GM21825 (cell line): ENCODE data around the gene CHAD.
"Not testable (repeated sequence)": the region's sequence is repeated elsewhere in the genome, so short reads cannot be mapped to it uniquely, and the experiment has no call there.

ENCODE experiments used
- ATAC-seq: cut with Tn5 transposase; IDR thresholded peaks from one replicate; pipeline ENCODE4 v1.9.1; 2021; ENCODE audit warnings: mild to moderate bottlenecking, moderate library complexity; ENCODE audit not compliant: unreplicated experiment

Gene CHAD

DNA sequence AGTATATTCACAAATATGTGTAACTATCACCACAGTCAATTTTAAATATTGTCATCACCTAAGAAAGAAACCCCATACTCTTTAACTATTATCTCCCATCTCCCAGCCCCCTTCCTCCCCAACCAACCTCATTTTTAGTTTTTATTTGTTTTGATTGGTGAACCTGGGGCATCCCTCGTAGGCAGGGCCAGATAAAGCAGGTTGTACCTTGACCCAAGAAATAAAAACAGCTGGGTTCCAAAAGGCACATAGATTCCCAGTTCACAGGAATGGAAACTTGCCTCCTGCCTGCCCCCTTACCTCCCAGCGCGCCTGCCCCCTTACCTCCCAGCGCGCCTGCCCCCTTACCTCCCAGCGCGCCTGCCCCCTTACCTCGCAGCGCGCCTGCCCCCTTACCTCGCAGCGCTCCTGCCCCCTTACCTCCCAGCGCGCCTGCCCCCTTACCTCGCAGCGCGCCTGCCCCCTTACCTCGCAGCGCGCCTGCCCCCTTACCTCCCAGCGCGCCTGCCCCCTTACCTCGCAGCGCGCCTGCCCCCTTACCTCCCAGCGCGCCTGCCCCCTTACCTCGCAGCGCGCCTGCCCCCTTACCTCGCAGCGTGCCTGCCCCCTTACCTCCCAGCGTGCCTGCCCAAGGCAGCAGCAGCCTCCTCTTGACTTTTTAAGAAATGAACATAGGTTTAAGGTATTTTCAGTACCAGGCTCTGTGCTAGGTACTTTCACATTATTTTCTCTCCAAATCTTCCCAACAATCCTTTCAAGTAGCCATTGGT, 7.3 kb upstream of the CHAD start:
- not testable (repeated sequence) for ATAC-seq

DNA sequence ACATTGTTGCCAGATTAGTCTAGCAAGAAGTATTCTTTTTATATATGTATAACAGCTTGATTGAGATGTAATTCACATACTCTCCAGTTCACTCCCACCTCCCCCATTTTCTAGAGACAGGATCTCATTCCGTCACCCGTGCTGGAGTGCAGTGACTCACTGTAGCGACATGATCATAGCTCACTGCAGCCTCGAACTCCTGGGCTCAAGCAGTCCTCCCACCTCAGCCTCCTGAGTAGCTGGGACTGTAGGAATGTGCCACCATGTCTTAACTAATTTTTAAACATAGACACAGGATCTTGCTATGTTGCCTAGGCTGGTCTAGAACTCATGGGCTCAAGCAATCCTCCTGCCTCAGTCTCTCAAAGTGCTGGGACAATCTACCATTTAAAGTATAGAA, 6.7 kb upstream of the CHAD start:
- no peak for ATAC-seq

DNA sequence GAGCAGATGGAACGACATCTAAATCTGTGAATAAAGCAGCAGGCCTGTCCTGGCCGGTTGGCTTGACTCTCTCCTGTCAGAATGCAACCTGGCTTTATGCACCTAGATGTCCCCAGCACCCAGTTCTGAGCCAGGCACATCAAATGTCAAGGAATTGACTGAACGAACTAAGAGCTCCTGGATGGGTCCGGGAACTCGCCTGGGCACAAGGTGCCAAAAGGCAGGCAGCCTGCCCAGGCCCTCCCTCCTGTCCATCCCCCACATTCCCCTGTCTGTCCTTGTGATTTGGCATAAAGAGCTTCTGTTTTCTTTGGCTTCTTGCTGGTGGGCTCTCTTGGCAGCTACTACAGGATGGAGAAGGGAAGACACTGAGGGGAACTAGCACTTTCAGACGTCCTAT, 5.8 kb upstream of the CHAD start:
- ATAC-seq = no peak

DNA sequence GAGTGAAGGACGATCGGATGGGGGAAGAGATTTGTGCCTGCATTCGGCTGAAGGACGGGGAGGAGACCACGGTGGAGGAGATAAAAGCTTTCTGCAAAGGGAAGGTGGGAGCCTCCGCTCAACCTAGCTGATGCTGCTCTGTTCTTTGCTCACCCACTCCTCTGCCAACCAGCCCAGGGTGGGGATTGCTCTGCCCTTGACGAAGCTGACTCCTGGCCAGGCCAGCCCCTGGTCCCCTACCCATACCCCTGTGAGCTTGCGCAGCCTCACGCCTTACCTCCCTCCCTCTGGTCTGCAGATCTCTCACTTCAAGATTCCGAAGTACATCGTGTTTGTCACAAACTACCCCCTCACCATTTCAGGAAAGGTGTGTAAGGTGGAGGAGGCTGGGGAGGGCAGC, 5.2 kb upstream of the CHAD start:
- no peak for ATAC-seq

DNA sequence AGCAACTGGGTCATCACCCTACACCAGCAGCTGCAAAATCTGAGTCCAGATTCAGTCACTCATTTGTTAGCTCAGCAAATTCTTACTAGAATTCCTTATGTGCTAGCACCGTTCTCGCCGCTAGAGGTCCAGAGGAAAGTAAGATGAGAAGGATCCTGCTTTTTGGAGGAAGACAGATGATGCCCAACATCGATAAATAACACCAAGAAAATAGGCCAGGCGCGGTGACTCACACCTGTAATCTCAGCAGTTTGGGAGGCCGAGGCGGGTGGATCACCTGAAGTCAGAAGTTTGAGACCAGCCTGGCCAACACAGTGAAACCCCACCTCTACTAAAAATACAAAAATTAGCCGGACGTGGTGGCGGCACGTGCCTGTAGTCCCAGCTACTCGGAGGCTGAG, 4.1 kb upstream of the CHAD start:
- ATAC-seq = not testable (repeated sequence)

DNA sequence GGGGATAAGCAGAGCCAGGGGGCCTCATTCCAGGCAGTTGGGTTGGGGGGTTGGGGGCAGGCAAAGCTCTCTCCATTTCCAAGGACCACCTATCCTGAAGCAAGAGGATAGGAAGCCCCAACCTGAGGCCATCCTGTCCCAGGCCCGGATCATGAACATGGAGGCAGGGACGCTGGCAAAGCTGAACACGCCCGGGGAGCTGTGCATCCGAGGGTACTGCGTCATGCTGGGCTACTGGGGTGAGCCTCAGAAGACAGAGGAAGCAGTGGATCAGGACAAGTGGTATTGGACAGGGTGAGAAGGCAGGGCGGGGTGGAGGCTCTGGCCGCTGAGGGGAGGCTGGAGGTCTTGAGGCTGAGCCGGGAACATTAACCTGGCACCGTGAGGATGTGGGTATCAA, 3.6 kb upstream of the CHAD start:
- ATAC-seq = no peak

DNA sequence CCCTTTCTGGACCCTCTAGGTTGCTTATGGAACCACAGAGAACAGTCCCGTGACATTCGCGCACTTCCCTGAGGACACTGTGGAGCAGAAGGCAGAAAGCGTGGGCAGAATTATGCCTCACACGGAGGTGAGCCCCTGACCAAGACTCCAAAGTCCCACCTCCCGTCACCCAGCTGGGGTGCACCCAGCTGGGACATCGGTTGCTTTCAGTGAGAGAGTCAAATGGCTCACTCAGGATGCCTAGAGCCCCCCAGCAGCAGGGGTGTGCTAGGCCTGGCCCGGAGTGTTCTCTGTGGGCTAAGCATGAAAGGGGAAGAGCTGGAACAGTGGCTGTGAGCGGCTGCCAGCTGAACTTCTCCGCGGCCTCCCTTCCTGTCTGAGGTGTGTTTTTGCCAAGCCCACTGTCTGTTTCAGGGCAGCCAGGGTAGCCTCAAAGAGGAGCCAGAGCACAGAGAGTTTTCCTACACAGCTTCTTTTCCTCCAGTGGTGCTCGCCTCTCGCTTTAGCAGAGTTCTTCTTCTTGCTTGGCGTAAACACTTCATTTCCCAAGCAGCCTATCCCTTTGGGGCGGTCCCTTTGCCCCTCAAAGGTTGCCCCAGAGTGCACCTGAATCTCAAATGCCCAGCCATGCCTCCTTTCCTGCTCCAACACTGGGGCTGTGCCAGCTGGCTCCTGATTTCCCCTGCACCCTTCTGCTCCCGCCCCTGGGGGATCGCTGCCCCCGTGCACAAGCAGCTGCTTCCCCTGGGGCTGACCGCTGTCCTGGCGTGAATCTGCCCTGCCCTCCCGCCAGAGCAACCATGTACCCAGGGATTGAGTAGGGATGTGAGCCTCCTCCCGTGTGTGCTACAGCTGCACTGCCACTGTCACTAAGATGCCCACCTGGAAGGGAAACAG, 2.6 kb upstream of the CHAD start:
- no peak for ATAC-seq

DNA sequence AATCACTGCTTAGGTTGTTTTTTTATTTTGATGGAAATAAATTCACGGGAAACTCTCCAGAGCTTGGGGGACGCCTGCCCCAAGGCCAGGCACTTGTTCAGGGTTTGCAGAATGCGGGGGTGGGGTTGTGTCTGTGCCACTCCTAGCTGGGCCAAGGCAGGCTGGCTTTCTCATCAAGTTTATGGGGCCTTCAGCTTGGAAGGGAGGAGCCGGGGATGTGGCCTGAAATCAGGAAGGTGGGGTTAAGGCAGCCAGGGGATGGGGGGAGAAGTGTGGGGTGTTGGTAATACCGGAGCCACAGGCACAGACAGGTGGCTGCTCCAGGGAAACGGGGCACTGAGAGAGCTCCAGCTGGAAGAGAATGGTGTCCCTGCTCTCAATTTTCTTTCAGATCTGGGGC, 1.7 kb upstream of the CHAD start:
- no peak for ATAC-seq

DNA sequence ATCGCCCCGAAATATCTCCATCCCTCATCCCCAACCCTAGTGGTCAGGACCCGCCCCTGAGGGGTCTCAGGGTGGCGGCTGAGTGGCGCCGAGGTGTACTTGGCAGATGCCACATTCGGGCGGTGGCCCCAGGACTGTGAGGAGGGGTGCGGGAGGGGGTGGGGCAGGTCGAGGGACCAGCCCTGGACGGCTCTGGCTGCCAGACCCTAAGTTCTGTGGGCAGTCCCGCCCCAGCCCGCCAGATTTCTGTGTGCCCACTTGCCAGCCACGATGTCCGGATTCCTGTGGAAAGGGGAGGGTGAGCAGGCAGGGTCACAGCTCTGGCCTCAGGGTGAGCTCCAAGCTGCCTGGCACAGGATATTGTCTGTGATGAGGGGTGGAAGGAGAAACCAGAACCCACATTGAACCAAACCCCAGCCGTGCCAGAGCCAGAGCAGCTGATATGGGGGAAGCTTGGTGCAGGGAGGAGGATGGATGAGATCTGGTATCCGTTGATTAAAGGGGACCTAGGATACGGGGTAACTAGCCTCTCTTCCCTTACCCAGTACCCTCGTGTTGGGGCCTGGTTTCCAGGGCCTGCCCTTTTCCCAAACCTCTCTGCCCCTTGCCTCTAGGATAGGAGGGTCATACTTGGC, 1.1 kb upstream of the CHAD start:
- no peak for ATAC-seq

DNA sequence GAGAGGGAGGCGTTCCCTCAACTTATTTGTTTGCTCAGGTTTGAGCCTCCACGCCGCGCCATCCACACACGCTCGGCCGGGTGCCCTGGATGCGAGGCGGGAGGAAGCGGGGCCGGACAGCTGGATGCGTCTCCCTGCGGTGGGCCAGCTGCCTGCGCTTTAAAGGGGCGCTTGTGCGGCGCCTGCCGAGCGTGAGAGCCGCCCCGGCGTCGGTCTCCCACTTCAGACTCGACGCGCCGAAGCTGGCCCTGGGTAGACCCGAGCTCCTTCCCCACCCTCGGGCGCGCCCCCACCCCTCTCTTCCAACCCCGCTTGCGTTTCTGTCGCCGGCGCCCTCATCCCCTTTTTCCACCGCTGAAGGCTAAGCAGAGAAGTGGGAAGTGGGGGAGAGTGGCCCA, 527 bp upstream of the CHAD start:
- no peak for ATAC-seq

DNA sequence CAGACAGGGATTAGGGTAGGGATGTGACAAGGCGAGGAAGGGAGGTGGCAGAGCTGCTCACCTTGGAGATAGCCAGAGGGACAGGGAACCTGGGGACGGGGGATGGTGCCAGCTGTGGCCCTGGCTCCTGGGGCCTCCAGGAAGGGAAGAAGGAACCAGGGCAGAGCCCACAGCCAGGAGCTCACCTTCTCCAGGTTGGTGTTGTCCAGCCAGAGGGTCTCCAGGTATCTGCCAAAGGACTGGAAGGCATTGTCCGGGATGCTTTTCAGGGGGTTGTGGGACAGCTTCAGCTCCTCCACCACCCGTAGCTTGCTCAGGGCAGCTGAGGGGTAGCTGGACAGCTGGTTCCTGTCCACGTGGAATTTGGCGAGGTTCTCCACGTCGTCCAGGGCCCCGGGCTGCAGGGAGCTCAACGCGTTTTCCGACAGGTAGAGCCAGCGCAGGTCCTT, 801 bp downstream of the CHAD start:
- ATAC-seq = no peak

DNA sequence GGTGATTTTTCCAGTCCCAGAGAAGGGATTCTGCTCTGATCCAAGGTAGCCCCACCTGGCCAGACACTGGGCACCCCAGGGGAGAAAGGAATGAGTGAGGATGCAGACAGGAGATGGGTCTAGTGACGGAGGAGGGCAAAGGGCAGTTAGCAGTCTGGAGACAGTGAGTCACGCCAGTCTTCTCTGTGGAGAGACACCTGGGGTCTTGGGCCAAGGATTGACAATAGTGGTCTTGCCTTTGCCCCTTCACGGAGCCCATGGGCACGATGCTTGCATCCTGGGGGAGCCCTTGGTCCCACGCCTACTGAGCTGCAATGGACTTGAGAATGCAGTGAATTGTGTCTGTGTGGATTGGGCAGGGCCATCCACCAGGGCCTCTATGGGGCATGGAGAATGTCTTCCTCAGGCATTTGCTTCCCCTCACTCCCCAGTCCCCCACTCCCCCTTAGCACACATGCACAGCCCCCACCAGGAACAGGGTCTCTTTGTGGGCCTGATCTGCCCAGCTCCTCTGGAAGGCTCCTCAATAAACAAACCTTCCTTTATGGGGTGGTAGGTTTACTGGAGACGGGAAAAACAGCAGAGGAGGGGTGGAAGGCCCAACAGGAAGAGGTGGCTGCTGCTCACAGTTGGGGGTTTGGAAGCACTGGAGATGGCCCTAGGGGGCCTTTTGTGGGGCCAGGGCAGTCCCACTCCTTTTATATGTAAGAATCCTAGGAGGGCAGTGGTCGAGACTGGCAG, 1.4 kb downstream of the CHAD start:
- ATAC-seq = no peak

DNA sequence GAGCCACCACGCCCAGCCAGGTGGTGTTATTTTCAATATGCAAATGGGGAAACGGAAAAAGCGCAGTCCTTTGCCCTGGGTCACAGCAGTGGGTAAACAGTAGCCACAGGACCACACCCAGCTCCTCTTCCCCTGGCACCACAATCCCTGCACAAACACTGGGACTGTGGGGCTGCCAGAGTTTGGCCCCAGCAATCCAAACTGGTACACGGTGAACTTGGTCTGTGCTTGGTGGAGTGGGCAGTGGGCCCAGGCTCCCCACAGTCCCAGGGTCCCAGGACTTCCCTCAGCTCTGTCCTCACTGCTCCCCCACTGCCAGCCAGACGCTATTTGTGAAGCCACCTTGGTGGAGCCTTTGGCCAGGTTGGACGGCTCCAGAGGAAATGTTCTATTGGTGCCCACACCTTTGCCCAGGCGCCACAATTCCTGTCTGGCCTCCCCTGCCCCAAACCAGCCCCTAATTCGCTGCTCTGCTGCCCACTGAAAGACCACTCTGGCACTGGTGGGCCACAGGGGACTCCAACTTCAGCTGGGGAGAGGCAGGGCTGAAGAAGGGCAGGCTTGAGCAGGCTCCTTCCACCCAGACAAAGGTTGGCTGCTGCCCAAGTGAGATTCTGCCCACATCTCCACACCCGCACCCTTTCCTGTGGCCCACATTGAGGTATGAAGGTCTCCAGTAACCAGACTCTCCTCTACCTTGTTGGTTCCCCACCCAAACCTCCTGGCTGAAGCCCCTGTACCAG, 2.1 kb downstream of the CHAD start:
- ATAC-seq = no peak

DNA sequence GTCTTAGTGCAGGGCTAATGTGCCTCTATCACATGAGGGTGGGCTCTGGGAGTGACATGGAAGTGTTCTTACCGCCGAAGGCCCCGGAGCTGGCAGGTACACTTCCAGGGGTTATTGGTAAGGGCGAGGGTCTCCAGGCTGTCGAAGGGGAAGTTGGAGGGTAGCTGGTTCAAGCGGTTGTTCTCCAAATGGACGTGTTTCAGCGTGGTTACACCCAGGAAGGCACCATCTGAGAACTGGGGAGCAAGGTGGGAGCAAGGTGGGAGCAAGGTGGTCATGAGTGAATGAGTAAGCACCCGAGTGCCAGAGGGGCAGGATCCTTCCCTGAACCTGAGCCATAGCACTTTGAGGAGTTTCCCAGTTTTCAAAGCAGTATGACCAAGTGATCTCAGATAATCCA, 3.0 kb downstream of the CHAD start:
- ATAC-seq = no peak

DNA sequence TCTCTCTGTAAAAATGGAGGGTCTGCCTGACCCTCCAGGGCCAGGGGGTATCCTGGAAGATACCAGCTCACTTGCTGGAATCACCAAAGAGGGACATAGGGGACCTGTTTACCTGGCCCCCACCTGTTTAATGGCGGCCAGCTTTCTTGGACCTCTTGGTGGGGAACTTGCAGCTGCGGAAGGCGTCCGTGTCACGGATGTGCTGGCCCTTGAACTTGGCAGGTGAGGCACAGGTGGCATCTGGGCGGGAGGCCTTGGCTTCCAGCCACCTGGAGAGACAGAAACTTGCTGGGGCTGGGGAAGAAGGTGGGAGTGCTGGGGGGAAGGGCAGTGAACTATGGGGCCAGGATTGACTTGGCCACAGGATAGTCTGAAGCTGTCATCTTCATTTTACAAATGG, 3.5 kb downstream of the CHAD start:
- ATAC-seq = no peak

DNA sequence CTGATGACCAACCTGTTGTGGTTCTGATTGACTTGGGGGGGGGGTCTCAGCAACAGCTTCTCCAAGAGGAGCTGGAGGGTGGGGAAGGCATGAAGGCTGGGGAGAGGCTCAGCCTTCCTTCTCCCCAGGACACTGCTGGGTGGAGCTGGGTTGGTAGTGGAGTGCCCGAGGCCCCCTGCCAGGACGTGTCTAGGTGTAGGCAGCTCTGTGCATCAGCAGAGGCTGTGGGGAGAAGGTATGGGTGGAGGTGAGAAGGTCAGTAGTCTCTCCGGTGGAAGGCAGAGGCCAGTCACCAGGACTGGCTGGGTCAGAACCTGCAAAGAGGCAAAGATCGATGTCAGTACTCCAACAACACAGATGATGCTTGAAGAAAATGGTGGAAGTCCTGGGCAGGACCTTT, 3.9 kb downstream of the CHAD start:
- no peak for ATAC-seq

DNA sequence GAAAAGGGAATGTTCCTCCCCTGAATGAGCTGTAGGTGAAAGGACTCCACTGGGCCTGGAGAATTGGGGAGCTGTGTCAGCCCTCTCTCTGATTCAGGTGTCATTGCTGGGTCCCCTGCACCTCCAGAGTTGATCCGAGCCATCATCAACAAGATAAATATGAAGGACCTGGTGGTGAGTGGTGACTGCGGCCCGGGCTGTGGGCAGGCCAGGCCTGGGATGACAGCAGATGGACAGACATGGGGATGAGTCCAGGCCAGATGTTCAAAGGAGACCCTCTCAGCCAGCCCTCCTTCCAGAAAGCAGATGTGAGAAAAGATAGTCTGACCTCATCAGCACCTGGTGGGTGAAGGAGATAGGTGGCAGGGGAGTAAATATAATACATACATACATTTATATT, 4.6 kb downstream of the CHAD start:
- ATAC-seq = no peak

DNA sequence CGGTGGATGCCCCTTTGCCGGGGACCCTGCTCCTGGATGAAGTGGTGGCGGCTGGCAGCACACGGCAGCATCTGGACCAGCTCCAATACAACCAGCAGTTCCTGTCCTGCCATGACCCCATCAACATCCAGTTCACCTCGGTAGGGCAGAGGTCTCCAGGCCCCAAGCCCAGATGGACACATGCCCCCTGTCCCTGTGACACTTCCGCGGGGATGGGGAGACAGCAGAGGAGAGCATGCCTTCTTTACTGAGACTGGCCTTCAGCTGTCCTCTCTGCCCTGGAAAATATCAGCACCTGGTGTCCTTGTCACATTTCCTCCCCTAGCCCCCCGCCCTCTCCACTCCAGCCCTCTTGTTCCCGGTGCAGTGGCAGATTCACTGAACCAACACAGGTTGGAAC, 6.2 kb downstream of the CHAD start:
- ATAC-seq = no peak

DNA sequence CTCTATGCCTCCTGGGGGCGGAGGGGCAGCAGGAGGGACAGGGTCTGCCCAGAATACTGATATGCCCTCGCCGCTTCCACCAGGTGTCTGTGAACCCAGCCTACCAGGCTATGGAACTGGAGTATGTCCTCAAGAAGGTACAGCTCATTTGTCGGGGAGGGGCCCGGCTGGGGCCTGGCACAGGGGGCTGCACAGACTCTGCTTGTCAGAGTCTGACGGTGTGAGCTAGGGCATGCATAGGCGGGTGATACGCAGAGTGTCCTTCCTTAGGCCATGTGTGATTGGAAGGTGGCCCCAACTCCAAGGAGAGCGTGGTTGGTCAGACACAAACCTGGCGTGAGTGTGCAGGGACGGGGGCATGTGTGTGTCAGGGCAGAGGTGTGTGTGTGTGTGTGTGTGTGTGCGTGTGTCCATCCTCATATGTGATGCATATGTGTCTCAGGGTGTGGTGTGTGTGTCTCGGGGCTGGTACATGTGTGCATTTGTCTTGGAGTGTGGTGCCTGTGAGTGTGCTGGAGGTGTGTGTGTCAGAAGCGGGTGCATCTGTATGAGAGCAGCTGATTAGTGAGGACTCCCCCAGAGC, 7.0 kb downstream of the CHAD start:
- ATAC-seq = no peak
